ENCODE results near the gene UQCC5.

The UQCC5 gene

DNA sequence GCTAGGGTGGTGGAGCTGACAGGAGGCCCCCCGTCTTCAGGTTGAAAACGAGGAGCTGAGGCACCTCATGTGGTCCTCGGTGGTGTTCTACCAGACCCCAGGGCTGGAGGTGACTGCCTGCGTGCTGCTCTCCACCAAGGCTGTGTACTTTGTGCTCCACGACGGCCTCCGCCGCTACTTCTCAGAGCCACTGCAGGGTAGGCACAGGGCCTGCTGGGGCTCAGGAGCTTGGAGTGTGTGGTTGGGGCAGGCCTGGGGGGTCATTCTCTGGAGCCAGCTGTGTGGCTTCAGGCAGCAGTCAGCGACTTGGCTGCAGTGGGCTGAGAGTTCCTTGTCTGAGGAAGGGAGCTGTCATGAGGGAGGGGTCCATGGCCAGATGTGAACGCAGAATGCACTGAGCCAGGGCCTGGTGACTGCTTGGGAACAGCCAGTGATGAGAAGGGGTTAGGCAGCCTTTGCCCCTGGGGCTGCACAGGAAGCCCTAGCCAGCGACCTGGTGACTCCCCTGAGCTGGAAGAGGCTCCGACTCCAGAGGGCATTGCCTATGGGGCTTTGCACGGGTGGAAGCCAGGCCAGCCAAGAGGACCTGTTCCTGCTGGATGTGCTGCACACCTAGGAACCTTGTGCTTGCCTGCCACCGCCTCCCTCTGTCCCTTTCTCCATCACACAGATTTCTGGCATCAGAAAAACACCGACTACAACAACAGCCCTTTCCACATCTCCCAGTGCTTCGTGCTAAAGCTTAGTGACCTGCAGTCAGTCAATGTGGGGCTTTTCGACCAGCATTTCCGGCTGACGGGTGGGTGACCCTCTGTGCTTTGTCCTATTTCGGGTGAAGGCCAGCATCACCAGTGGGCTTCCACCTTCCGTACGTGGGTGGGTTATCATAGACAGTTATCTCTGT is 46.1 kb upstream of the UQCC5 start:
- no peak for TF ChIP-seq LEF1 (IDR thresholded peaks at IDR 0.05; ENCODE audit: borderline replicate concordance)
- no peak for TF ChIP-seq BHLHE40 (IDR thresholded peaks at IDR 0.05; ENCODE audit: borderline replicate concordance)
- no peak for TF ChIP-seq CTBP1 (IDR thresholded peaks at IDR 0.05; ENCODE audit: borderline replicate concordance)
- TF ChIP-seq ELF4 (IDR thresholded peaks at IDR 0.05) = no peak
- no peak for TF ChIP-seq ZNF384 (IDR thresholded peaks at IDR 0.05)
- no peak for TF ChIP-seq L3MBTL2 (conservative IDR thresholded peaks at IDR 0.05)
- TF ChIP-seq FOXK2 (IDR thresholded peaks at IDR 0.05) = no peak
- no peak for TF ChIP-seq ARNT (IDR thresholded peaks at IDR 0.05)
- no peak for TF ChIP-seq HDGF (IDR thresholded peaks at IDR 0.05; ENCODE audit: borderline replicate concordance)
- no peak for TF ChIP-seq NFRKB (IDR thresholded peaks at IDR 0.05)
- TF ChIP-seq FOXM1 (IDR thresholded peaks at IDR 0.05; ENCODE audit: borderline replicate concordance) = no peak
- TF ChIP-seq SP1 (IDR thresholded peaks at IDR 0.05) = no peak
- TF ChIP-seq TARDBP (IDR thresholded peaks at IDR 0.05) = no peak
- TF ChIP-seq, protein P1, sequence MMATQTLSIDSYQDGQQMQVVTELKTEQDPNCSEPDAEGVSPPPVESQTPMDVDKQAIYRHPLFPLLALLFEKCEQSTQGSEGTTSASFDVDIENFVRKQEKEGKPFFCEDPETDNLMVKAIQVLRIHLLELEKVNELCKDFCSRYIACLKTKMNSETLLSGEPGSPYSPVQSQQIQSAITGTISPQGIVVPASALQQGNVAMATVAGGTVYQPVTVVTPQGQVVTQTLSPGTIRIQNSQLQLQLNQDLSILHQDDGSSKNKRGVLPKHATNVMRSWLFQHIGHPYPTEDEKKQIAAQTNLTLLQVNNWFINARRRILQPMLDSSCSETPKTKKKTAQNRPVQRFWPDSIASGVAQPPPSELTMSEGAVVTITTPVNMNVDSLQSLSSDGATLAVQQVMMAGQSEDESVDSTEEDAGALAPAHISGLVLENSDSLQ (IDR thresholded peaks at IDR 0.05) = no peak
- no peak for TF ChIP-seq SUZ12 (IDR thresholded peaks at IDR 0.05)
- ChIA-PET CTCF (interaction anchor here (0.6 kb wide), 1 partner anchor 270 kb away, joined by 3 read pairs; no protein-coding TSS in a partner anchor), POLR2A (no interaction called here)
- no peak for DNase-seq (ENCODE audit: extremely low spot score)

DNA sequence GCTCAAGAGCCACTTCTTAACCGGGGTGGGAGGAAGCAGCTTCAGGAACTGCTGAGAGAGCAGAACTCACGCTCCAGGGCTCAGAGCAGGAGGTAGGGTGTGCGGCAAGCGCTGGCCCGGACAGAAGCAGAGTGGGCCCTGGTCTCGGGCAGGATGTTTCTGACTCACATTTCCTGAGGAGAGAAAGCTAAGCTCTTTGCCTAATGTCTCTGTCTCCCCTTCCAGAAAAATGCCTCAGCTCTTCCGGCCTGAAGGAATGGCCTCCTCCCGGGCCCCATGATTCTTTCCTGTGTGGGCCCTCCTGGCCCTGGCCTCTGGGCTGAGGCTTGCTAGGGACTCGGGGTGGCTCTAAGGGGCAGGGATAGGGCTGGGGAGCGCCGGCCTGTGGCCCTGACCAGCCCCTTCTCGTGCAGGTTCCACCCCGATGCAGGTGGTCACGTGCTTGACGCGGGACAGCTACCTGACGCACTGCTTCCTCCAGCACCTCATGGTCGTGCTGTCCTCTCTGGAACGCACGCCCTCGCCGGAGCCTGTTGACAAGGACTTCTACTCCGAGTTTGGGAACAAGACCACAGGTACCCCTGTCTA is 45.4 kb upstream of the UQCC5 start:
- DNase-seq (ENCODE audit: extremely low spot score) = no peak
- ChIA-PET POLR2A (no interaction called here), CTCF (interaction anchor here (0.6 to 0.9 kb wide), 2 partner anchors 9 to 270 kb away, joined by 3 read pairs; no protein-coding TSS in a partner anchor)
- TF ChIP-seq SUZ12 (IDR thresholded peaks at IDR 0.05) (no peak), FOXK2 (IDR thresholded peaks at IDR 0.05) (no peak), TARDBP (IDR thresholded peaks at IDR 0.05) (no peak), ARNT (IDR thresholded peaks at IDR 0.05) (no peak), FOXA1 (IDR thresholded peaks at IDR 0.05) (no peak), ELF4 (IDR thresholded peaks at IDR 0.05) (no peak), CTBP1 (IDR thresholded peaks at IDR 0.05; ENCODE audit: borderline replicate concordance) (no peak), FOXM1 (IDR thresholded peaks at IDR 0.05; ENCODE audit: borderline replicate concordance) (no peak), NFRKB (IDR thresholded peaks at IDR 0.05) (no peak), L3MBTL2 (conservative IDR thresholded peaks at IDR 0.05) (no peak), LEF1 (IDR thresholded peaks at IDR 0.05; ENCODE audit: borderline replicate concordance) (no peak)
- TF ChIP-seq, protein P1 (IDR thresholded peaks at IDR 0.05) = no peak

DNA sequence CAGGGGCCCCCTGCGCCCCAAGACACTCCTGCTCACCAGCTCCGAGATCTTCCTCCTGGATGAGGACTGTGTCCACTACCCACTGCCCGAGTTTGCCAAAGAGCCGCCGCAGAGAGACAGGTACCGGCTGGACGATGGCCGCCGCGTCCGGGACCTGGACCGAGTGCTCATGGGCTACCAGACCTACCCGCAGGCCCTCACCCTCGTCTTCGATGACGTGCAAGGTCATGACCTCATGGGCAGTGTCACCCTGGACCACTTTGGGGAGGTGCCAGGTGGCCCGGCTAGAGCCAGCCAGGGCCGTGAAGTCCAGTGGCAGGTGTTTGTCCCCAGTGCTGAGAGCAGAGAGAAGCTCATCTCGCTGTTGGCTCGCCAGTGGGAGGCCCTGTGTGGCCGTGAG is 44.3 kb upstream of the UQCC5 start:
- ChIA-PET CTCF (no interaction called here), POLR2A (no interaction called here)
- DNase-seq (ENCODE audit: extremely low spot score) = no peak
- TF ChIP-seq BHLHE40 (IDR thresholded peaks at IDR 0.05; ENCODE audit: borderline replicate concordance) = no peak
- TF ChIP-seq L3MBTL2 (conservative IDR thresholded peaks at IDR 0.05) = no peak
- no peak for TF ChIP-seq TARDBP (IDR thresholded peaks at IDR 0.05)
- no peak for TF ChIP-seq NFRKB (IDR thresholded peaks at IDR 0.05)
- TF ChIP-seq ZNF384 (IDR thresholded peaks at IDR 0.05) = no peak
- TF ChIP-seq HDGF (IDR thresholded peaks at IDR 0.05; ENCODE audit: borderline replicate concordance) = no peak
- TF ChIP-seq ARNT (IDR thresholded peaks at IDR 0.05) = no peak
- no peak for TF ChIP-seq FOXK2 (IDR thresholded peaks at IDR 0.05)
- no peak for TF ChIP-seq FOXM1 (IDR thresholded peaks at IDR 0.05; ENCODE audit: borderline replicate concordance)
- TF ChIP-seq LEF1 (IDR thresholded peaks at IDR 0.05; ENCODE audit: borderline replicate concordance) = no peak
- TF ChIP-seq CTBP1 (IDR thresholded peaks at IDR 0.05; ENCODE audit: borderline replicate concordance) = no peak

DNA sequence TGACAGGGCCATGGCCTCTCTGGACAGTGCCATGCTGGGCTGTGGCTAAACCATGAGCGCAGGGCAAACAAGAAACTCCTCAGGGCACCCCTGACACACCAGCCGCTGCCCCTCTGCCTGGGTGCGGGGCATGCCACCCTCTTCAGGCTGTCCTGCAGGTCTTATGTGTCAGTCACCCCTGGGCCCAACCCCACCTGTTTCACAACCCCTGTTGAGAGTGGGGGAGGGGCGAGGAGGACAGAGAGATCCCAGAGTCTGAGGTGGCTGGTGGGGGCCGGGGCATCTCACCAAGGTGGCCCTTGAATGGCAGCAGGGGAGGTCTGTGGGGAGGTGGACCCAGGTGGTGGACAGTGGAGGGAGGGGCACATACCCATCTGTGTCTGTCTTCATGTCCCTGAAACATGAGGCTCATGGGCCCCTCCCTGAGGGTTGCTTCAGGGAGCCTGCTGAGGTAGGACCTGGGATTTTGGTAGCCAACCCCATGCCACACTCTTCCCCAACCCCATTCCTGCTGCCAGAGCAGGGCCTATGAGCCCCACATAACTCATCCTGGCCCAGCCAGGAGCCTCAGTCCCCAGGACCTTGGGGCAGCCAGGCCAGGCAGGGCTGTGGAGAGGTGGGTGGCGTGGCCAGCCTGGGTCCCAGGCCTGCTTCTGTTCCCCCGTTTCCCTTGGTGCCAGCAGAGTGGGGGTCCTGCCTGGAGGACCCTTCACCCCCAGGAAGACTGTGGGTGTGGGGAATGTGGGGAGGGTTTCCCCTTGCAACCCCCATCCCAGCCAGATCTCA is 43.0 kb upstream of the UQCC5 start:
- DNase-seq (ENCODE audit: extremely low spot score) = no peak
- no peak for TF ChIP-seq SUZ12 (IDR thresholded peaks at IDR 0.05)
- no peak for TF ChIP-seq HDGF (IDR thresholded peaks at IDR 0.05; ENCODE audit: borderline replicate concordance)
- no peak for TF ChIP-seq L3MBTL2 (conservative IDR thresholded peaks at IDR 0.05)
- no peak for TF ChIP-seq ELF4 (IDR thresholded peaks at IDR 0.05)
- TF ChIP-seq CTBP1 (IDR thresholded peaks at IDR 0.05; ENCODE audit: borderline replicate concordance) = no peak
- ChIA-PET POLR2A (no interaction called here), CTCF (no interaction called here)

DNA sequence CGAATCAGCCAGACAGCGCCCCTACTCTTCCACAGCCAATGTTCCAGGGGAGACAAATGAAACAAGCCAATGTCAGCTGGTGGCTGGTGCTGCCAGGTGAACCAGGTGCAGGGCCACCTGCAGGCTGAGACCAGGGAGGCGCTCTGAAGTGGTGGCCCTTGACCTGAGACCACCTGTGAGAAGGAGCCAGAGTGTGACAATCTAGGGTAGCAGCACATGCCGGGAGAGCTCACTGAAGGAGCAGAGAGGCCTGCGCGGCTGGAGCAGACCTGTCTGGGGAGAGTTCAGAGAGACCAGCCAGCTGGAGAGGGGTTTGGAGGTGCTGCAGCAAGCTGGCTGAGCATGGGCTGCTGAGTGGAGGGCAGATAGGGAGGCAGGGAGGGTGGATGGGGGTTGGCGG is 42.0 kb upstream of the UQCC5 start:
- TF ChIP-seq NFRKB (IDR thresholded peaks at IDR 0.05) (no peak), CTBP1 (IDR thresholded peaks at IDR 0.05; ENCODE audit: borderline replicate concordance) (no peak)
- ChIA-PET CTCF (no interaction called here), POLR2A (no interaction called here)
- no peak for DNase-seq (ENCODE audit: extremely low spot score)

DNA sequence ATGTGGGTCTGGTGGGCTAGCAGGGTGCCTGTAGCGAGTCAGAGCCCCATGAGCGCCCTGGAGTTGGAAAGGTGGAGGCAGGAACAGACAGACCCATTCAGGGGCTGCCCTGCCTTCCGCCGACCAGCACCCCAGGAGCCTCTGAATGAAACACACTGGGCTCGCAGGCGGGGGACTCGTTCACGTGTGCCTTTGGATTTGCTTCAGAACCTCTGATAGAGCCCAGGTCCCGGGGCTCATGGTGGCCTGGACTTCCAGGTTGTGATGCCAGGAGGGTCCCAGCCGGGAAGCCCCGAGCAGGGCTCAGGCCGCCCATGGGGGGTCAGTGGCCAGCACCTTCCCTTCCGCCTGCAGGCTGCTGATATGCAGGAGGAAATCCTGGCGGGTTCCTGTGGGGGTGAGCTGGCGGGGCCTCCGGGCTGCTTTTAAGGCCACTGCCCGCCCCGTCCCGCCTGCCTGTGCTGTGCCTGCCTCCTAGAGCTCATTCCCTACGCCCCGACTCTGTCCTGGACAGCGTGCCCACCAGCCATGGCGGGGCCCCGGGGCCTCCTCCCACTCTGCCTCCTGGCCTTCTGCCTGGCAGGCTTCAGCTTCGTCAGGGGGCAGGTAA is 41.4 kb upstream of the UQCC5 start, which contains the start of gene STAB1:
TSS of gene STAB1 (plus strand) at position 453 of the 610 bp plus-strand sequence. CDS start at position 529, 76 bp downstream.
- POLR2A ChIA-PET = no interaction called here
- no peak for DNase-seq (ENCODE audit: extremely low spot score)
- no peak for TF ChIP-seq FOXA1 (IDR thresholded peaks at IDR 0.05)
- TF ChIP-seq CTBP1 (IDR thresholded peaks at IDR 0.05; ENCODE audit: borderline replicate concordance) = no peak
- no peak for TF ChIP-seq NFRKB (IDR thresholded peaks at IDR 0.05)
- no peak for TF ChIP-seq FOXK2 (IDR thresholded peaks at IDR 0.05)
- TF ChIP-seq ZNF384 (IDR thresholded peaks at IDR 0.05) = no peak
- no peak for TF ChIP-seq HDGF (IDR thresholded peaks at IDR 0.05; ENCODE audit: borderline replicate concordance)
- TF ChIP-seq, protein P1 (IDR thresholded peaks at IDR 0.05) = no peak
- no peak for TF ChIP-seq SP1 (IDR thresholded peaks at IDR 0.05)
- no peak for TF ChIP-seq FOXM1 (IDR thresholded peaks at IDR 0.05; ENCODE audit: borderline replicate concordance)
- TF ChIP-seq L3MBTL2 (conservative IDR thresholded peaks at IDR 0.05) = no peak
- no peak for TF ChIP-seq TARDBP (IDR thresholded peaks at IDR 0.05)
- TF ChIP-seq LEF1 (IDR thresholded peaks at IDR 0.05; ENCODE audit: borderline replicate concordance) = no peak
- no peak for TF ChIP-seq SUZ12 (IDR thresholded peaks at IDR 0.05)
- no peak for TF ChIP-seq BHLHE40 (IDR thresholded peaks at IDR 0.05; ENCODE audit: borderline replicate concordance)
- TF ChIP-seq ARNT (IDR thresholded peaks at IDR 0.05) = no peak
- no peak for TF ChIP-seq ELF4 (IDR thresholded peaks at IDR 0.05)
- CTCF ChIA-PET = no interaction called here
